ENCODE data around the gene NADSYN1.

NADSYN1 gene

DNA sequence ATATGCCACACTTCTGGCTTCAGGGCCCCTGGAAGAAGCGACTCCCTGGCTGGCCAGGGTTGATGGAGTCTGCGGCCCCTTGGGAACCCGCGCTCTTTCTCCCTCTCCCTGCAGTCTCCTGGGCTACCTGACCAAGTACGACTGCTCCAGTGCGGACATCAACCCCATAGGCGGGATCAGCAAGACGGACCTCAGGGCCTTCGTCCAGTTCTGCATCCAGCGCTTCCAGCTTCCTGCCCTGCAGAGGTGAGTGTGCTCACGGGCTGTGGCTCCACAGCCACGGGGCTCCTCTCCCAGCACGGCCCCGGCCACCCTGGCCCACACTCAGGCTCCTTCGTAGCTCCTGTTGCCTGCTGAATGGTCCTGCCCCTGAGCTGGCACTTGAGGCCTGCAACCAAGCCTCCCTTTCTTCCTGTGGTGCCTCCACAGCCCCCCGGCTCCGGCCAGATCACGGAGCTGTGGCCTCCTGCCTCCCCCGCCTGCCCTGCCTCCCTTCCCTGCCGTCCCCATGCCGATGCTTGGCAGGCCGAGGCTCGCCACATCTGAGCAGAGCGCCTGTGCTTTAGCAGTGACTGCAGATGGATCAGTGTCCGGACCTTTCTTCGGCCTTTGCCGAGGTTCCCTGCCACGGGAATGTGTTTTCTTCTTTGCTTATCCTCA lies 37.9 kb downstream of the NADSYN1 start:
- Histone ChIP-seq H3K9me3 (ENCODE audit: insufficient read depth, low read length, severe bottlenecking) (no peaks in the 10 kb centered on the region), H3K9ac (ENCODE audit: low read depth, low read length) (no peak overlapping the region), H3K27me3 (ENCODE audit: insufficient read depth, low read length, poor library complexity) (no peaks in the 10 kb centered on the region), H3K4me3 (ENCODE audit: low read depth in 1 of 2, low read length in 2 of 2) (no peak overlapping the region), H3K4me2 (ENCODE audit: insufficient read depth, low read length) (no peak overlapping the region), H3K4me1 (ENCODE audit: insufficient read depth, low read length) (no peaks in the 10 kb centered on the region), H3K27ac (ENCODE audit: low read length) (no peak overlapping the region), H3K36me3 (ENCODE audit: insufficient read depth, low read length) (peaks cover 58% of the 10 kb centered on the region), H2AFZ (ENCODE audit: low read depth, low read length) (no peak overlapping the region), H4K20me1 (ENCODE audit: insufficient read depth, low read length) (no peaks in the 10 kb centered on the region), H3K79me2 (ENCODE audit: insufficient read depth, low read length) (no peaks in the 10 kb centered on the region)
- TF ChIP-seq EZH2 (IDR thresholded peaks at IDR 0.05; ENCODE audit: borderline replicate concordance, low read depth, low read length, severe bottlenecking): no peak
- TF ChIP-seq CTCF (IDR thresholded peaks at IDR 0.05; ENCODE audit: borderline replicate concordance, extremely low read depth, low read length, poor library complexity, severe bottlenecking): no peak
- ATAC-seq (ENCODE audit: insufficient read depth, low read depth) (no peak), DNase-seq (no peak)

GRCh38 chr11:71491531-71491930 lies 38.5 kb downstream of the NADSYN1 start:
- ATAC-seq (ENCODE audit: insufficient read depth, low read depth) (no peak), DNase-seq (no peak)
- no peak for TF ChIP-seq CTCF (IDR thresholded peaks at IDR 0.05; ENCODE audit: borderline replicate concordance, extremely low read depth, low read length, poor library complexity, severe bottlenecking)
- Histone ChIP-seq H3K4me2 (ENCODE audit: insufficient read depth, low read length) (no peak overlapping the region), H2AFZ (ENCODE audit: low read depth, low read length) (no peak overlapping the region), H3K9me3 (ENCODE audit: insufficient read depth, low read length, severe bottlenecking) (no peaks in the 10 kb centered on the region), H3K27ac (ENCODE audit: low read length) (no peak overlapping the region), H3K27me3 (ENCODE audit: insufficient read depth, low read length, poor library complexity) (no peaks in the 10 kb centered on the region), H3K36me3 (ENCODE audit: insufficient read depth, low read length) (peaks cover 60% of the 10 kb centered on the region), H3K79me2 (ENCODE audit: insufficient read depth, low read length) (no peaks in the 10 kb centered on the region), H3K4me3 (ENCODE audit: low read depth in 1 of 2, low read length in 2 of 2) (no peak overlapping the region), H3K9ac (ENCODE audit: low read depth, low read length) (no peak overlapping the region), H3K4me1 (ENCODE audit: insufficient read depth, low read length) (no peaks in the 10 kb centered on the region), H4K20me1 (ENCODE audit: insufficient read depth, low read length) (no peaks in the 10 kb centered on the region)

DNA sequence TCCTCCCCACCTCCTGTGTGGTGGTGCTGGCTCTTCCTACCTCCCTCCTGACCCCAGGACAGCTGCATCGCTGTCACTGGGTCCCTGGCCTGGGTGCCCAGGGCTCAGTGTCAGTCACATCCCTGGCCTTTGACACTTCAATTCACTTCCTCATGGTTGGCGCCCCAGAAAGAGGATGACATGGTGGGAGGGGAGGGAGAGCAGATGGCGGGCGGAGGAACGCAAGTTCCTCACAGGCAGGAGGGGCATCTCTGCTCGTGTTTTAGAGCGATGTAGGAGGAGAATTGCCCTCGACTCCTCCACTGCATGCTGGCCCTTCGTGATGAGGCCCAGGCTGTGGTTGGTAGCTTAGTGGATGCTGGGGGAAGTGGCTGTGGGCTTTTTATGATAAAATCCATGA lies 38.9 kb downstream of the NADSYN1 start:
- H3K4me3 ChIP-seq (ENCODE audit: low read depth in 1 of 2, low read length in 2 of 2): no peak overlapping the region
- no peak overlapping the region for H3K27ac ChIP-seq (ENCODE audit: low read length)
- TF ChIP-seq EZH2 (IDR thresholded peaks at IDR 0.05; ENCODE audit: borderline replicate concordance, low read depth, low read length, severe bottlenecking): no peak
- TF ChIP-seq CTCF (IDR thresholded peaks at IDR 0.05; ENCODE audit: borderline replicate concordance, extremely low read depth, low read length, poor library complexity, severe bottlenecking): no peak
- H4K20me1 ChIP-seq (ENCODE audit: insufficient read depth, low read length): no peaks in the 10 kb centered on the region
- H2AFZ ChIP-seq (ENCODE audit: low read depth, low read length): no peak overlapping the region
- DNase-seq (no peak), ATAC-seq (ENCODE audit: insufficient read depth, low read depth) (no peak)
- no peak overlapping the region for H3K9ac ChIP-seq (ENCODE audit: low read depth, low read length)
- no peak overlapping the region for H3K4me2 ChIP-seq (ENCODE audit: insufficient read depth, low read length)
- H3K27me3 ChIP-seq (ENCODE audit: insufficient read depth, low read length, poor library complexity): no peaks in the 10 kb centered on the region
- H3K79me2 ChIP-seq (ENCODE audit: insufficient read depth, low read length): no peaks in the 10 kb centered on the region
- no peaks in the 10 kb centered on the region for H3K9me3 ChIP-seq (ENCODE audit: insufficient read depth, low read length, severe bottlenecking)
- peaks cover 64% of the 10 kb centered on the region for H3K36me3 ChIP-seq (ENCODE audit: insufficient read depth, low read length)
- H3K4me1 ChIP-seq (ENCODE audit: insufficient read depth, low read length): no peaks in the 10 kb centered on the region

Data from DND-41 (cell line).